Tibial nerve (tissue), 4 donors: Measurements from ENCODE around the gene EGF. TPM values are rescaled to one million over a fixed set of nuclear protein-coding genes. Genes with fewer than 3 reads are reported as not detected.

Source experiments
- DNase-seq, 2 donors: peaks; one replicate each; pipeline ENCODE4 v3.0.0-alpha.2; 2019; ENCODE audit warnings: low spot score in 2 of 2
- H3K27ac ChIP-seq, 4 donors: fragments of 200-600 bp; sonication (generic) in 3 of 4; one replicate each; pipeline ENCODE4 v1.5.1; 2017 to 2019; ENCODE audit warnings: mild to moderate bottlenecking in 1 of 4
- H3K27me3 ChIP-seq, 2 donors: fragments of 200-600 bp; sonication (generic) in 1 of 2; one replicate each; pipeline versions ENCODE4 v1.5.1 to v1.6.0; 2017 to 2019
- H3K36me3 ChIP-seq, 3 donors: fragments of 200-600 bp; sonication (generic); one replicate each; pipeline ENCODE4 v1.5.1; 2018 to 2019
- H3K4me1 ChIP-seq, 4 donors: fragments of 200-600 bp; sonication (generic) in 3 of 4; one replicate each; pipeline ENCODE4 v1.5.1; 2017 to 2019
- H3K4me3 ChIP-seq, 4 donors: fragments of 200-600 bp; sonication (generic) in 3 of 4; one replicate each; pipeline ENCODE4 v1.5.1; 2017 to 2019; ENCODE audit warnings: mild to moderate bottlenecking in 1 of 4, moderate library complexity in 1 of 4
- H3K9me3 ChIP-seq, 4 donors: fragments of 200-600 bp; sonication (generic) in 3 of 4; one replicate each; pipeline ENCODE4 v1.5.1; 2017 to 2019
- EP300 ChIP-seq, 2 donors: sonication (generic); formaldehyde crosslinking; IDR thresholded peaks; one replicate each; pipeline ENCODE4 v1.6.1; 2017; ENCODE audit warnings: antibody characterized with exemption in 2 of 2, mild to moderate bottlenecking in 1 of 2
- POLR2A ChIP-seq, 2 donors: fragments of 450-650 bp; IDR thresholded peaks; one replicate each; pipeline ENCODE4 v1.6.1; 2017; ENCODE audit warnings: antibody characterized with exemption in 2 of 2, mild to moderate bottlenecking in 2 of 2, moderate library complexity in 2 of 2
- whole genome bisulfite sequencing, 2 donors: methylation state at CpG; one replicate each; pipeline ENCODE4 v1.1.5; 2018; 5-methylcytosine and 5-hydroxymethylcytosine counted together
- total RNA-seq, 4 donors: library from RNA; depleted of rRNA; stranded (reverse); fragments of >200 nt; gene quantifications; one replicate each; pipeline ENCODE4 v1.1.0, GENCODE V29; 2016
- TF ChIP-seq, protein P1 (sequence below), 5 experiments: fragments of 200-600 bp in 3 of 5; fragments of 450-650 bp in 2 of 5; sonication (generic) in 3 of 5; IDR thresholded peaks; one replicate each; pipeline ENCODE4 v1.5.1; 2016 to 2019; ENCODE audit warnings: antibody characterized with exemption in 5 of 5, mild to moderate bottlenecking in 3 of 5, moderate library complexity in 2 of 5

EGF gene
- total RNA-seq, 4 donors from 2014 or later = 0.42 to 1.6 TPM; not detected in 2

DNA sequence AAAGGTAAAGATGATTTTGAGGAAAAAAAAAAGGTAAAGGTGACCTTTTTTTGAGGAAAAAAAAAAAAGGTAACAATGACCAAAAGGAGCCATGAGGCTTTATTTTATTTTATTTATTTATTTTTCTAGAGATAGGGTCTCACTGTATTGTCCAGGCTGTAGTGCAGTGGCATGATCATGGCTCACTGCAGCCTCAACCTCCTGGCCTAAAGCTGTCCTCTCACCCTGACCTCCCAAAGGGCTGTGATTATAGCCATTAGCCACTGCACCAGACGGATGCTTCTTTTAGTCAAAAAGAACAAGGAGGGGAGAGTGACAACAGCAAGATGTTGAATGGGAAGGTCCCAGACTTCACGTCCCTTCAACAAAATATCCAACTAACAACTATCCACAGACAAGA lies 34.3 kb upstream of the EGF start:
- no peak overlapping the region for H3K4me3 ChIP-seq
- no peaks in the 10 kb centered on the region for H3K36me3 ChIP-seq
- no peak for DNase-seq
- no peaks in the 10 kb centered on the region for H3K27me3 ChIP-seq
- no peak overlapping the region for H3K27ac ChIP-seq
- TF ChIP-seq EP300 (IDR thresholded peaks at IDR 0.05) (no peak), POLR2A (IDR thresholded peaks at IDR 0.05) (no peak)
- TF ChIP-seq, protein P1, sequence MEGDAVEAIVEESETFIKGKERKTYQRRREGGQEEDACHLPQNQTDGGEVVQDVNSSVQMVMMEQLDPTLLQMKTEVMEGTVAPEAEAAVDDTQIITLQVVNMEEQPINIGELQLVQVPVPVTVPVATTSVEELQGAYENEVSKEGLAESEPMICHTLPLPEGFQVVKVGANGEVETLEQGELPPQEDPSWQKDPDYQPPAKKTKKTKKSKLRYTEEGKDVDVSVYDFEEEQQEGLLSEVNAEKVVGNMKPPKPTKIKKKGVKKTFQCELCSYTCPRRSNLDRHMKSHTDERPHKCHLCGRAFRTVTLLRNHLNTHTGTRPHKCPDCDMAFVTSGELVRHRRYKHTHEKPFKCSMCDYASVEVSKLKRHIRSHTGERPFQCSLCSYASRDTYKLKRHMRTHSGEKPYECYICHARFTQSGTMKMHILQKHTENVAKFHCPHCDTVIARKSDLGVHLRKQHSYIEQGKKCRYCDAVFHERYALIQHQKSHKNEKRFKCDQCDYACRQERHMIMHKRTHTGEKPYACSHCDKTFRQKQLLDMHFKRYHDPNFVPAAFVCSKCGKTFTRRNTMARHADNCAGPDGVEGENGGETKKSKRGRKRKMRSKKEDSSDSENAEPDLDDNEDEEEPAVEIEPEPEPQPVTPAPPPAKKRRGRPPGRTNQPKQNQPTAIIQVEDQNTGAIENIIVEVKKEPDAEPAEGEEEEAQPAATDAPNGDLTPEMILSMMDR (IDR thresholded peaks at IDR 0.05) = no peak
- 72 to 84% methylated on average over 2 of the region's 2 CpGs for WGBS, 2 donors
- peaks cover 0 to 9% (median 0%) of the 10 kb centered on the region in 4 donors for H3K9me3 ChIP-seq
- no peaks in the 10 kb centered on the region for H3K4me1 ChIP-seq

DNA sequence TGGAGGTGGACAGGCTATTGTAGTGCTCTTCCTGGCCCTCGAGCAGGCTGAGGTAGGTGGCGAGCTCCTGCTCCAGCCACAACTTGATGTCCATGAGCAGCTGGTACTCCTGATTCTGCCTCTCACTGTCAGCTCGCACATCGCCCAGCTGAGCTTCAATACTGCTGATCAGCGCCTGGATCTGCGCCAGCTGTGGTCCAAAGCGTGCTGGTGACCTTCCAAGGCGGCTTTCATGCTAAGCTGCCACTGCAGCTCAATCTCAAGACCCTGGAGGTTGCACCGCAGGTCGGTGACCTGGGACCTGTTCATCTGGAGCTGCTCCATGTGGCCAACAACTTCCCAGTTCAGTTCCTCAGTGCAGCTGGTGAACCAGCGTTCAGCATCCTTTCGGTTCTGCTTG lies 33.6 kb upstream of the EGF start:
- 73 to 86% methylated on average over 11 to 12 of the region's 12 CpGs for WGBS, 2 donors
- DNase-seq = no peak
- Histone ChIP-seq H3K36me3 (no peaks in the 10 kb centered on the region), H3K27ac (no peak overlapping the region), H3K9me3 (peaks cover 0 to 6% (median 0%) of the 10 kb centered on the region in 4 donors), H3K4me3 (no peak overlapping the region), H3K27me3 (no peaks in the 10 kb centered on the region), H3K4me1 (no peaks in the 10 kb centered on the region)
- no peak for TF ChIP-seq POLR2A (IDR thresholded peaks at IDR 0.05)
- TF ChIP-seq EP300 (IDR thresholded peaks at IDR 0.05) = no peak
- TF ChIP-seq, protein P1 (IDR thresholded peaks at IDR 0.05) = no peak

DNA sequence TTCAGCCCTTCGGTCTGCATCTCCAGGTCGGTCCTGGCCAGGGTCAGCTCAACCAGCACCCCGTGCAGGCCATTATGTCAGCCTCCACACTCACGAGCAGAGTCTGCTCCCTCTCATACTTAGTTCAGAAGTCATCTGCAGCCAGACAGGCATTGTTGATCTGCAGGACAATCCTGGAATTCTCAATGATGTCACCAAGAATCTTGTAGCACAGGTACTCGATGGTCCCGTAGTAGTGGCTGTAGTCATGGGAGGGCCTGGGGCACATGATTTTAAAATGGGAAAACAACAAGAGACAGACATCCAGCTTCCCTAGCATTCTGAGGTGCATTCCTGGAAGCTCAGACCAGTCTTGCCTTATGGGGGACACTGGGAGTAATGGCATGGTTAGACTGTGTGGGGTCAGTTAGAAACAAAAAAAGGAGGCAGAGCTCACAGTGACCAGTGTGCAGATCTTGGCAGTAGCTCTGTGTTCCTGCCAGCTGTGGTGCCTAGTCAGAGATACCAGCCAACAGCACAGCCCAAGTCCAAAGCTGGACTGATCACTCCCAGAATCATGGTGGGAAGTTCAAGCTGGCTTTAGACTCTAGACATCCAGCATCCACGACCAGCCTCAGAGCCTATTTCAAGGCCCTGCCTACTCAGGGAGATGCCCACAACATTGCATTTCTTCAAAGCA lies 32.9 kb upstream of the EGF start:
- Histone ChIP-seq H3K9me3 (peaks cover 0 to 2% (median 0%) of the 10 kb centered on the region in 4 donors), H3K27me3 (no peaks in the 10 kb centered on the region), H3K4me1 (no peaks in the 10 kb centered on the region), H3K27ac (no peak overlapping the region), H3K36me3 (no peaks in the 10 kb centered on the region), H3K4me3 (no peak overlapping the region)
- TF ChIP-seq, protein P1 (IDR thresholded peaks at IDR 0.05) = no peak
- TF ChIP-seq POLR2A (IDR thresholded peaks at IDR 0.05) (no peak), EP300 (IDR thresholded peaks at IDR 0.05) (no peak)
- WGBS, 2 donors = 86 to 95% methylated on average over 7 of the region's 7 CpGs
- DNase-seq = no peak

DNA sequence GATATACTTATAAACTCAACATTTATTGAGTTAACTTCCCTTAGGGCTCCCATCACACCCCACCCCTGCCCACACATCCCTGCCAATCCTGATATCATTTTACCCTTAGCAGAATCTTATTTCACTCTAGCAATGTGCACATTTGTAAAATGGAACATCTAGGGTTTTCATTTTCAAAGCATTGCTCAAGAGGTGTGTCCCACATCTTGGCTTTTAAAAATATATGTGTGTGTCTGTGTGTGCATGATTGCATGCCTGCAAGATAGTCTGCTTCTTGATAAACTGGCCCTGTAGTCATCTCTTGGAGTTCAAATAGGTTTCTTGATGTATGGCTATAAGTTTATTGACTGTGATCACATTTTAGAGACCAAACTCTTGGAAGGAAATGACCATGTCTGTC lies 26.4 kb upstream of the EGF start:
- no peaks in the 10 kb centered on the region for H3K9me3 ChIP-seq
- TF ChIP-seq EP300 (IDR thresholded peaks at IDR 0.05) = no peak
- TF ChIP-seq POLR2A (IDR thresholded peaks at IDR 0.05) = no peak
- TF ChIP-seq, protein P1 (IDR thresholded peaks at IDR 0.05) = no peak

DNA sequence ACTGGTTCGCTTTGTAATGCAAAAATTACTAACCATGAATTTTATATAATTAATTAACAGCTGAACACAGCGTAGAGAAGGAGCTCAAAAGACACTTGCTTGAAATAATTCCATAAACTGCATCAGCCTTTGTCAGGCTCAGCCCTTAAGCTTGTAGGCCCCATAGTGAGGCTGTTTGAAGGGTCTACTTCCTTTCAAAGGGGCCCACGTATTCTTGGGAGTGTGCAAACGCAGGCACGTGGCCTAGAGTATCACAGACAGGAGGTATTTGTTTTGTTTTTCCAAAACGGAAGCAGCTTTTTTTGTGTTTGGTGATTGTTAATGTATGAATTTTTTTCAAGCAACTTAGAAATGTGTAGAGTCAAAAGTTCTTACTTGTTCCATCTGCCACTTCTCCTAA lies 25.6 kb upstream of the EGF start:
- TF ChIP-seq EP300 (IDR thresholded peaks at IDR 0.05) = no peak
- no peak for TF ChIP-seq POLR2A (IDR thresholded peaks at IDR 0.05)
- TF ChIP-seq, protein P1 (IDR thresholded peaks at IDR 0.05) = no peak
- H3K27me3 ChIP-seq = no peaks in the 10 kb centered on the region
- no peaks in the 10 kb centered on the region for H3K4me1 ChIP-seq
- no peak overlapping the region for H3K4me3 ChIP-seq
- no peaks in the 10 kb centered on the region for H3K36me3 ChIP-seq
- no peak overlapping the region for H3K27ac ChIP-seq
- WGBS, 2 donors = 44 to 48% methylated on average over 6 of the region's 6 CpGs
- DNase-seq = no peak
- no peaks in the 10 kb centered on the region for H3K9me3 ChIP-seq

More for the DNA sequence above, 26.4 kb upstream of the EGF start:
- Histone ChIP-seq H3K36me3 (no peaks in the 10 kb centered on the region), H3K4me1 (no peaks in the 10 kb centered on the region), H3K4me3 (no peak overlapping the region), H3K27ac (no peak overlapping the region), H3K27me3 (no peaks in the 10 kb centered on the region)
- no peak for DNase-seq
